Thoracic aorta (tissue), 2 donors: ENCODE results near the gene PLTP. TPM values are rescaled to one million over a fixed set of nuclear protein-coding genes. Genes with fewer than 3 reads are reported as not detected.

ENCODE experiments used
- ATAC-seq: fragments of 150-250 bp; one replicate; pipeline ENCODE4 v1.8.0; 2017; ENCODE audit warnings: low read depth; ENCODE audit not compliant: insufficient number of reproducible peaks, low FRiP score
- DNase-seq: peaks from one replicate; pipeline ENCODE4 v3.0.0-alpha.2; 2020; ENCODE audit warnings: low spot score
- H3K27ac ChIP-seq, 2 donors: fragments of 200-600 bp; sonication (generic); 1 replicate in 1 of 2; 2 replicates in 1 of 2; pipeline ENCODE4 v1.5.1; 2016; ENCODE audit warnings: mild to moderate bottlenecking in 2 of 2, moderate library complexity in 2 of 2
- H3K27me3 ChIP-seq: fragments of 200-600 bp; sonication (generic); replicated peaks from 2 replicates; pipeline ENCODE4 v1.6.0; 2016; ENCODE audit warnings: mild to moderate bottlenecking; ENCODE audit not compliant: insufficient read depth
- H3K36me3 ChIP-seq: fragments of 200-600 bp; sonication (generic); one replicate; pipeline ENCODE4 v1.5.1; 2016
- H3K4me1 ChIP-seq, 2 donors: fragments of 200-600 bp; sonication (generic); 1 replicate in 1 of 2; 2 replicates in 1 of 2; pipeline versions ENCODE4 v1.5.1 to v1.6.0; 2016; ENCODE audit warnings: low read depth in 2 of 2, mild to moderate bottlenecking in 1 of 2; ENCODE audit not compliant: control insufficient read depth in 1 of 2
- H3K4me3 ChIP-seq: fragments of 200-600 bp; sonication (generic); 2 replicates; pipeline ENCODE4 v1.5.1; 2016; ENCODE audit warnings: mild to moderate bottlenecking
- H3K9me3 ChIP-seq: fragments of 200-600 bp; sonication (generic); 2 replicates; pipeline ENCODE4 v1.5.1; 2016
- CTCF ChIP-seq: fragments of 200-600 bp; sonication (generic); IDR thresholded peaks from one replicate; pipeline ENCODE4 v1.5.1; 2019; ENCODE audit warnings: antibody characterized with exemption
- total RNA-seq, 2 donors: library from RNA; depleted of rRNA; stranded (reverse); fragments of >200 nt; gene quantifications; one replicate each; pipeline versions ENCODE4 v1.1.0 to v1.2.3, GENCODE V29; 2016

Gene PLTP
- total RNA-seq, 2 donors from 2014 or later, result 182 to 637 TPM

DNA sequence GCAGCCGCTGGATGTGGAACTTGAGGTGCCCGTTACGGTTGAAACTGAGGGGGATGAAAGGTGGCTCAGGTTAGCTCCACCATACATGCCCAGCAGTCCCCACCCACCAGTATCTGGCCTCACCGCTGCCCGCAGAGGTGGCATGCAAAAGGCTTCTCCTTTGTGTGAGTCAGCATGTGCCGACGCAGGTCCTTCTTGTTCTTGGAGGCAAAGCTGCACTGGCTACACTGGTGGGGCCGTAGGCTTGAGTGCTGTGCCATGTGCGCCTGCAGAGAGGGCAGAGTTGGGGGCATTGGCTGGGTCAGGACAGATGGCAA lies 38.3 kb upstream of the PLTP start:
- no peak for ATAC-seq
- no peaks in the 10 kb centered on the region for H3K27me3 ChIP-seq
- H3K4me1 ChIP-seq, result no peaks in the 10 kb centered on the region
- H3K27ac ChIP-seq, result no peak overlapping the region
- no peak overlapping the region for H3K4me3 ChIP-seq
- peaks cover 79% of the 10 kb centered on the region for H3K36me3 ChIP-seq
- DNase-seq, result no peak
- no peak for TF ChIP-seq CTCF
- no peaks in the 10 kb centered on the region for H3K9me3 ChIP-seq

DNA sequence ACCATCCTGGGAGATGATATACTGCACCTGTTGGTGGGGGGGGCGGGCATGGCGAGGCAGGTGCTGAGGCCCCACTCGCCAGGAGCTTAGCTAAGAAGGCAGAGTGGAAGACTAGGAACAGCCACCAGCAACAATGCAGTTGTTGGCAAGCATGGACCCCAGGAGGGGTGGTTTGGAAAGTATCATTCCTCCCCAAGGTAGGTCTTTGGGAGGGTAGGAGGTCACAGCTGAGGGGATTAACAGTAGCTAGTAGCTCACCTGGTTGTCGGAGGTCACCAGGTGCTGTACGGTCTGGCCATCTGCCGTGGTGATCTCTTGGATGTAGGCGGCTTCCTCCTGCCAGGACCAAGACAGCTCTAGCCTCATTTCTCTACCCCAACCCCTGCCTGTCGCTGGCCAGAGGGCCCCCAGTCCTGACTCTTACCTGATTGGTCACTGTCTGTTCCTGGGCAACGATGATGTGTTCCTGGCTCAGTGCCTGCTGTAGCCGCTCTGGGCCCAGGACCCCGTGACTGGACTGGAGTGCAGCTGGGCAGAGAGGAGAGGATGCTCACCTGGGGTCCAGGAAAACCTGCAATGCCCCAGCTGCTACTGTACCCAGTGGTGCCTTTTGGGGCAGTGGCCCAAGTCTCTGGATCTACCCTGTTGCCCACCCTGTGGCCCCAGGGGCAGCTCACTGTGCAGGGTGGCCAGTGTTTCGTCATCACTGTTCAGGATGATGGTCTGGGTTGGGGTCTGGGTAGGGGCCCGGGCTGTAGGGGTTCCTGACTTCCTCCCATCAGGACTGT lies 37.8 kb upstream of the PLTP start:
- H3K27me3 ChIP-seq, result no peaks in the 10 kb centered on the region
- ATAC-seq, result no peak
- H3K27ac ChIP-seq, result no peak overlapping the region
- no peak overlapping the region for H3K4me3 ChIP-seq
- DNase-seq, result no peak
- TF ChIP-seq CTCF, result no peak
- H3K4me1 ChIP-seq, result no peaks in the 10 kb centered on the region
- no peaks in the 10 kb centered on the region for H3K9me3 ChIP-seq
- H3K36me3 ChIP-seq, result peaks cover 84% of the 10 kb centered on the region

DNA sequence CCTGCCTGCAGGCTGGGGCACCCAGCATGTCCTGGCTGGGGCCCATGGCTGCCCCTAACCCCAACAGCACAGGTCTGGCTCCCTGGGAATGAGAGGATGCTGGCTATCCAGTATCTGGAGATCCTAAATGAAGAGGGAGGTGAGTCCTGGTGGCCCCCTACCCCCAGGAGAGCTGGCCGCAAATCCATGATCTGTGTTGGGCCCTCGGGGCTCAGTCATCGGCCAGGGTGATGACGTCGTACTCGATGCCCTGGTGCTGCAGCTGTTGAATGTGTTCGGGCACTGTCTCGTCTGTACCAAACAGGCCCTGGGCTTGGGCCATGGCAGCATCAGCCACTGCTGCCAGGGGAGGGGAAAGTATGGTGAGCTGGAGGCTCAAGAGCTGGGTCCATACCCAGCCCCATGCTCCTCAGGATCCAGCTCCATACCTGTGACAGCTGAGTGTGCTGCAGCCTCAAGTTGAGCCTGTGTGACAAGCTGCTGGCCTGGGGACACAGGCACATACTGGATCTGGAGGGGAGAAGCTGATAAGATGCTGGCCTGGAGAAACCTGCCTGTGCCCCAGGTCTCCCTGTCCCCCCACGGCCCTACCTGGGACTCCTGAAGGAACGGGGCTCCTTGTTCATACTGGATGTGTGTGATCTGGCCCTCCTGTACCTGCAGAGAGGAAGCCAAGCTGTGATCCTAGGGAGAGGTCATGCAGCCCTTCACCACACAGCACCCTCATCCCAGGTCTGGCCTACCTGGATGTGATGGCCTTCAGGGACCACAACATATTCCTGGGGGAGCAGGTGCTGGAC lies 37.0 kb upstream of the PLTP start:
- no peak overlapping the region for H3K27ac ChIP-seq
- no peaks in the 10 kb centered on the region for H3K4me1 ChIP-seq
- no peak overlapping the region for H3K4me3 ChIP-seq
- DNase-seq, result no peak
- ATAC-seq, result no peak
- H3K27me3 ChIP-seq, result no peaks in the 10 kb centered on the region
- TF ChIP-seq CTCF, result no peak
- H3K36me3 ChIP-seq, result peaks cover 92% of the 10 kb centered on the region
- no peaks in the 10 kb centered on the region for H3K9me3 ChIP-seq

- H3K36me3 ChIP-seq, result peaks cover 96% of the 10 kb centered on the region
- no peaks in the 10 kb centered on the region for H3K27me3 ChIP-seq
- no peak for DNase-seq
- no peak for ATAC-seq
- no peaks in the 10 kb centered on the region for H3K4me1 ChIP-seq
- no peak for TF ChIP-seq CTCF
- no peak overlapping the region for H3K27ac ChIP-seq
- H3K9me3 ChIP-seq, result no peaks in the 10 kb centered on the region
- H3K4me3 ChIP-seq, result no peak overlapping the region
Observed at GRCh38 chr20:45948261-45948733, 36.3 kb upstream of the PLTP start.

GRCh38 chr20:45947110-45947866 lies 35.3 kb upstream of the PLTP start:
- no peak overlapping the region for H3K4me3 ChIP-seq

More at GRCh38 chr20:45947110-45947866, 35.3 kb upstream of the PLTP start:
- TF ChIP-seq CTCF, result no peak
- no peak overlapping the region for H3K27ac ChIP-seq
- no peaks in the 10 kb centered on the region for H3K9me3 ChIP-seq
- ATAC-seq (no peak), DNase-seq (no peak)
- H3K36me3 ChIP-seq, result peaks cover 96% of the 10 kb centered on the region
- no peaks in the 10 kb centered on the region for H3K4me1 ChIP-seq
- H3K27me3 ChIP-seq, result no peaks in the 10 kb centered on the region
